Natural killer cell (primary cell): ENCODE results near the gene PKD2. TPM values are rescaled to one million over a fixed set of nuclear protein-coding genes. Genes with fewer than 3 reads are reported as not detected.

Experiments used
- ATAC-seq, 3 donors: fragments of 150-1000 bp in 2 of 3; fragments of 200-7000 bp in 1 of 3; cut with Tn5 transposase; 1 replicate in 1 of 3; 2 replicates in 2 of 3; pipeline ENCODE4 v1.10.0; 2021; ENCODE audit warnings: mild to moderate bottlenecking in 2 of 3, moderate library complexity in 2 of 3
- DNase-seq, 2 donors: peaks; one replicate each; pipeline versions ENCODE4 v3.0.0 to v3.0.0-alpha.2; 2013 to 2021; ENCODE audit warnings: mixed read lengths in 1 of 2
- H3K27ac ChIP-seq: one replicate; pipeline ENCODE4 v1.5.1; 2013; ENCODE audit warnings: mild to moderate bottlenecking, low read length
- H3K27me3 ChIP-seq: one replicate; pipeline ENCODE4 v1.6.1; 2013; ENCODE audit warnings: low read length; ENCODE audit not compliant: control insufficient read depth, insufficient read depth
- H3K36me3 ChIP-seq: one replicate; pipeline ENCODE4 v1.6.1; 2013; ENCODE audit warnings: low read length; ENCODE audit not compliant: control insufficient read depth, insufficient read depth
- H3K4me1 ChIP-seq: one replicate; pipeline ENCODE4 v1.6.1; 2013; ENCODE audit warnings: low read length; ENCODE audit not compliant: control insufficient read depth, insufficient read depth
- H3K4me3 ChIP-seq: one replicate; pipeline ENCODE4 v1.5.1; 2013; ENCODE audit warnings: low read length
- H3K9me3 ChIP-seq: one replicate; pipeline ENCODE4 v1.6.1; 2013; ENCODE audit warnings: low read length; ENCODE audit not compliant: control insufficient read depth, insufficient read depth
- H3K27ac Mint-ChIP-seq, 2 donors: one replicate each; pipeline ENCODE4 v1.8.0; 2022; ENCODE audit warnings: mild to moderate bottlenecking in 2 of 2, mixed read lengths in 2 of 2, moderate library complexity in 1 of 2
- H3K27me3 Mint-ChIP-seq, 2 donors: one replicate each; pipeline ENCODE4 v1.8.0; 2022; ENCODE audit warnings: low read depth in 2 of 2, mixed read lengths in 2 of 2
- H3K36me3 Mint-ChIP-seq: one replicate; pipeline ENCODE4 v1.8.0; 2022; ENCODE audit warnings: mixed read lengths
- H3K4me1 Mint-ChIP-seq, 2 donors: one replicate each; pipeline ENCODE4 v1.8.0; 2022; ENCODE audit warnings: mixed read lengths in 2 of 2
- H3K4me3 Mint-ChIP-seq: one replicate; pipeline ENCODE4 v1.8.0; 2022; ENCODE audit warnings: mild to moderate bottlenecking, moderate library complexity, mixed read lengths
- H3K9me3 Mint-ChIP-seq, 2 donors: one replicate each; pipeline ENCODE4 v1.8.0; 2022; ENCODE audit warnings: mixed read lengths in 2 of 2
- WGBS: methylation state at CpG from one replicate; pipeline ENCODE4 v1.1.7; 2013; ENCODE audit warnings: missing lambda C conversion rate; ENCODE audit not compliant: insufficient coverage; 5-methylcytosine and 5-hydroxymethylcytosine counted together
- intact Hi-C: fragments of 100-400 bp; cut with micrococcal nuclease; formaldehyde crosslinking; loops from one replicate; pipeline ENCODE4 v1.14.2; 2022
- total RNA-seq, 4 donors: library from RNA; stranded (reverse); fragments of 120-200 nt in 1 of 4; gene quantifications; one replicate each; pipeline versions ENCODE4 v1.2.3 to v1.2.4, GENCODE V29; 2013 to 2022
- TF ChIP-seq, protein P1 (sequence below): fragments of 200-600 bp; IDR thresholded peaks from one replicate; pipeline ENCODE4 v1.8.0; 2022; ENCODE audit warnings: antibody characterized with exemption

Gene PKD2
- total RNA-seq, 3 donors from 2014 or later (not counting 1 experiment from before 2014, with no cell fraction given), result 6.7 to 9.7 (median 7.8) TPM

DNA sequence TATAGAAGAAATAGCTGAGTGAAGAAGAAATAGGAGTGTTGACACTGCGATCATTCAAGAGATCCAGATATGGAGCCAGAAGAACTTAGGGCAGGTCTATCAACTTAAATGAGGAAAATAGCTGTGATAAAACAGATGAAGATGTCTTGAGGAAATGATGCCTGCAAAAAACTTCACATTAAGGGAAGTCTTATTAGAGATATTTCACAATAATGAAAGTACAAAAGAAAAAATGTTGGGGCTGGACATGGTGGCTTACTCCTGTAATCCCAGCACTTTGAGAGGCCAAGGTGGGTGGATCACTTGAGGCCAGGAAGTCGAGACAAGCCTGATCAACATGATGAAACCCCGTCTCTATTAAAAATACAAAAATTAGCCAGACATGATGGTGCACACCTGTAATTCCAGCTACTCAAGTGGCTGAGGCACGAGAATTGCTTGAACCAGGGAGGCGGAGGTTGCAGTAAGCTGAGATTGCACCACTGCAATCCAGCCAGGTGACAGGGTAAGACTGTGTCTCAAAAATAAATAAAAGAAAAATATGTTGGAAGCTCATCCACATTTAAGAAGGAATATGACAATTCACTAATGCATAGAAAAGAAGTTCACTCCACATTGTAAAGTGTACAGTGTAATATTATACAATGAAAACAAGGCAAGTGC lies 56.3 kb downstream of the PKD2 start:
- no peak overlapping the region for H3K27ac Mint-ChIP-seq
- no peaks in the 10 kb centered on the region for H3K4me1 Mint-ChIP-seq
- intact Hi-C loops, result no loop called here
- H3K4me1 ChIP-seq, result no peaks in the 10 kb centered on the region
- TF ChIP-seq, protein P1, sequence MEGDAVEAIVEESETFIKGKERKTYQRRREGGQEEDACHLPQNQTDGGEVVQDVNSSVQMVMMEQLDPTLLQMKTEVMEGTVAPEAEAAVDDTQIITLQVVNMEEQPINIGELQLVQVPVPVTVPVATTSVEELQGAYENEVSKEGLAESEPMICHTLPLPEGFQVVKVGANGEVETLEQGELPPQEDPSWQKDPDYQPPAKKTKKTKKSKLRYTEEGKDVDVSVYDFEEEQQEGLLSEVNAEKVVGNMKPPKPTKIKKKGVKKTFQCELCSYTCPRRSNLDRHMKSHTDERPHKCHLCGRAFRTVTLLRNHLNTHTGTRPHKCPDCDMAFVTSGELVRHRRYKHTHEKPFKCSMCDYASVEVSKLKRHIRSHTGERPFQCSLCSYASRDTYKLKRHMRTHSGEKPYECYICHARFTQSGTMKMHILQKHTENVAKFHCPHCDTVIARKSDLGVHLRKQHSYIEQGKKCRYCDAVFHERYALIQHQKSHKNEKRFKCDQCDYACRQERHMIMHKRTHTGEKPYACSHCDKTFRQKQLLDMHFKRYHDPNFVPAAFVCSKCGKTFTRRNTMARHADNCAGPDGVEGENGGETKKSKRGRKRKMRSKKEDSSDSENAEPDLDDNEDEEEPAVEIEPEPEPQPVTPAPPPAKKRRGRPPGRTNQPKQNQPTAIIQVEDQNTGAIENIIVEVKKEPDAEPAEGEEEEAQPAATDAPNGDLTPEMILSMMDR, result no peak
- no peak overlapping the region for H3K27ac ChIP-seq
- no peak overlapping the region for H3K4me3 ChIP-seq
- peaks cover 11% of the 10 kb centered on the region for H3K36me3 ChIP-seq
- H3K27me3 ChIP-seq, result no peaks in the 10 kb centered on the region
- WGBS, result 97% methylated on average over 5 of the region's 5 CpGs
- DNase-seq (no peak), ATAC-seq (no peak)
- H3K27me3 Mint-ChIP-seq, result no peaks in the 10 kb centered on the region
- H3K9me3 Mint-ChIP-seq, result no peaks in the 10 kb centered on the region
- H3K36me3 Mint-ChIP-seq, result peaks cover 11% of the 10 kb centered on the region
- H3K9me3 ChIP-seq, result no peaks in the 10 kb centered on the region
- no peak overlapping the region for H3K4me3 Mint-ChIP-seq

DNA sequence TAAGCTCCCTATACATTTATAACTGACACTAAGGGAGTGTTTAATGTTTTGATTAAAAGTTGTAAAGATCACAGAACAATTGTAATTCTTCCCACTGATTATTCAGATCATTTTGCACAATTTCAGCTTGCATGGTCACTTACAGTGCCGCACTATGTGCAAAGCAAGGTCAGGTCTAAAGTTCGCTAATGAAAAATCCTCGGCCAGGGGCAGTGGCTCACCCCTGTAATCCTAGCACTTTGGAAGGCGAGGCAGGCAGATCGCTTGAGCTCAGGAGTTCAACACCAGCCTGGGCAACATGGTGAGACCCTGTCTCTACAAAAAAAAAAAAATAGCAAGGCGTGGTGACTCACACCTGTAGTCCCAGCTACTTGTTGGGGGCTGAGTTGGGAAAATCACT lies 57.0 kb downstream of the PKD2 start:
- Mint-ChIP-seq H3K4me3 (no peak overlapping the region), H3K9me3 (no peaks in the 10 kb centered on the region), H3K4me1 (no peaks in the 10 kb centered on the region), H3K27me3 (no peaks in the 10 kb centered on the region), H3K27ac (no peak overlapping the region), H3K36me3 (peaks cover 14% of the 10 kb centered on the region)
- H3K36me3 ChIP-seq, result peaks cover 11% of the 10 kb centered on the region
- DNase-seq, result no peak
- no peak for ATAC-seq
- no peak overlapping the region for H3K27ac ChIP-seq
- H3K9me3 ChIP-seq, result no peaks in the 10 kb centered on the region
- intact Hi-C loops, result no loop called here
- TF ChIP-seq, protein P1, result no peak
- 87% methylated on average over 6 of the region's 6 CpGs for WGBS
- H3K4me1 ChIP-seq, result no peaks in the 10 kb centered on the region
- no peaks in the 10 kb centered on the region for H3K27me3 ChIP-seq
- H3K4me3 ChIP-seq, result no peak overlapping the region

DNA sequence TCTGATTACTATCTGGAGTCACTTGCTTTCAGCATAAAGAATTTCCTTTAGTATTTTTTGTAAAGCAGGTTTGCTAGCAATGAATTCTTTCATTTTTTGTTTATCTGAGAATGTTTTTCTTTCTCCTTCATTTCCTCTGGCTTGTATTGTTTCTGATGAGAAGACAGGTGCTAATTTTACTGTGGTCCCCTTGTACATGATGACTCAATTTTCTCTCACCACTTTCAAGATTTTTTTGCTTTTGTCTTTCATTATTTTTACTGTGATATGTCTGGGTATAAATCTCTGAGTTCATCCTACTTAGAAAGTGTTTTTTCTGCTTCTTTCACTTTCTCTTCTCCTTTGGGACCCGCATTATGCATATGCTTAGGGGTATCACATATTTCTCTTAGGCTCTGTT lies 62.6 kb downstream of the PKD2 start:
- no peak overlapping the region for H3K27ac ChIP-seq
- no peaks in the 10 kb centered on the region for H3K4me1 Mint-ChIP-seq
- H3K36me3 Mint-ChIP-seq, result peaks cover 32% of the 10 kb centered on the region
- intact Hi-C loops, result no loop called here
- H3K9me3 ChIP-seq, result no peaks in the 10 kb centered on the region
- H3K27ac Mint-ChIP-seq, result no peak overlapping the region
- H3K27me3 Mint-ChIP-seq, result no peaks in the 10 kb centered on the region
- H3K4me1 ChIP-seq, result no peaks in the 10 kb centered on the region
- peaks cover 0 to 6% of the 10 kb centered on the region in 2 donors for H3K9me3 Mint-ChIP-seq
- no peak overlapping the region for H3K4me3 ChIP-seq
- TF ChIP-seq, protein P1, result no peak
- no CpG with 5 or more reads among the region's 1 CpG for whole genome bisulfite sequencing
- DNase-seq (no peak), ATAC-seq (no peak)
- H3K36me3 ChIP-seq, result peaks cover 15% of the 10 kb centered on the region
- no peak overlapping the region for H3K4me3 Mint-ChIP-seq
- no peaks in the 10 kb centered on the region for H3K27me3 ChIP-seq

DNA sequence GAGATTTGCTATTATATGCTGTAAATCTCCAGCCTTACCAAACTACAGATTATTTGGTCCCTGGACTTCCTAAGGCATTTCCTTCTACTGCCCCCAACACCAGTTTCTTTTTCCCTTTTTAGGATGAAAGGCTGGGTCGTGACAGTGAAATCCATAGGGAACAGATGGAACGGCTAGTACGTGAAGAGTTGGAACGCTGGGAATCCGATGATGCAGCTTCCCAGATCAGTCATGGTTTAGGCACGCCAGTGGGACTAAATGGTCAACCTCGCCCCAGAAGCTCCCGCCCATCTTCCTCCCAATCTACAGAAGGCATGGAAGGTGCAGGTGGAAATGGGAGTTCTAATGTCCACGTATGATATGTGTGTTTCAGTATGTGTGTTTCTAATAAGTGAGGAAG lies 67.9 kb downstream of the PKD2 start:
- H3K36me3 Mint-ChIP-seq, result peaks cover 26% of the 10 kb centered on the region
- Histone ChIP-seq H3K36me3 (peaks cover 14% of the 10 kb centered on the region), H3K27ac (no peak overlapping the region), H3K4me3 (no peak overlapping the region), H3K27me3 (no peaks in the 10 kb centered on the region), H3K4me1 (no peaks in the 10 kb centered on the region), H3K9me3 (no peaks in the 10 kb centered on the region)
- no peak for DNase-seq
- no peak overlapping the region for H3K27ac Mint-ChIP-seq
- H3K9me3 Mint-ChIP-seq, result peaks cover 0 to 6% of the 10 kb centered on the region in 2 donors
- intact Hi-C loops, result no loop called here
- H3K4me3 Mint-ChIP-seq, result no peak overlapping the region
- H3K27me3 Mint-ChIP-seq, result no peaks in the 10 kb centered on the region
- TF ChIP-seq, protein P1, result no peak
- ATAC-seq, result no peak
- 97% methylated on average over 8 of the region's 9 CpGs for WGBS
- H3K4me1 Mint-ChIP-seq, result no peaks in the 10 kb centered on the region
